Smooth muscle cell (in vitro differentiated cells): ENCODE data around the gene ZNF133. TPM values are rescaled to one million over a fixed set of nuclear protein-coding genes. Genes with fewer than 3 reads are reported as not detected.

Source experiments
- DNase-seq: peaks from one replicate; lab custom pipeline; 2025; ENCODE audit not compliant: unreplicated experiment; lab: John Stamatoyannopoulos, UW
- H2AFZ ChIP-seq: fragments of 200-600 bp; sonication (generic); 2 replicates; pipeline ENCODE4 v1.6.0; 2016; ENCODE audit warnings: antibody characterized with exemption, low read depth, mild to moderate bottlenecking
- H3F3A ChIP-seq: fragments of 200-600 bp; sonication (generic); 2 replicates; pipeline ENCODE4 v1.6.0; 2017; ENCODE audit warnings: antibody characterized with exemption, low read depth
- H3K27ac ChIP-seq: fragments of 200-600 bp; sonication (generic); 2 replicates; pipeline ENCODE4 v1.5.1; 2016; ENCODE audit warnings: low read depth, mild to moderate bottlenecking
- H3K27me3 ChIP-seq: fragments of 200-600 bp; sonication (generic); 2 replicates; pipeline ENCODE4 v1.6.1; 2016; ENCODE audit warnings: low read depth, mild to moderate bottlenecking
- H3K36me3 ChIP-seq: fragments of 200-600 bp; sonication (generic); 2 replicates; pipeline ENCODE4 v1.5.1; 2016; ENCODE audit warnings: low read depth
- H3K4me1 ChIP-seq: fragments of 200-600 bp; sonication (generic); 2 replicates; pipeline ENCODE4 v1.5.1; 2016; ENCODE audit warnings: low read depth
- H3K4me2 ChIP-seq: fragments of 200-600 bp; sonication (generic); 2 replicates; pipeline ENCODE4 v1.6.0; 2016; ENCODE audit warnings: mild to moderate bottlenecking
- H3K4me3 ChIP-seq: fragments of 200-600 bp; sonication (generic); 2 replicates; pipeline ENCODE4 v1.5.1; 2016; ENCODE audit warnings: mild to moderate bottlenecking
- H3K79me2 ChIP-seq: fragments of 200-600 bp; sonication (generic); 2 replicates; pipeline ENCODE4 v1.6.0; 2016; ENCODE audit warnings: low read depth, mild to moderate bottlenecking
- H3K9ac ChIP-seq: fragments of 200-600 bp; sonication (generic); 2 replicates; pipeline ENCODE4 v1.6.0; 2016; ENCODE audit warnings: low read depth
- H3K9me3 ChIP-seq: fragments of 200-600 bp; sonication (generic); replicated peaks from 2 replicates; pipeline ENCODE4 v1.5.1; 2016; ENCODE audit warnings: low read depth
- H4K20me1 ChIP-seq: fragments of 200-600 bp; sonication (generic); 2 replicates; pipeline ENCODE4 v1.6.0; 2016; ENCODE audit warnings: low read depth
- WGBS: methylation state at CpG from one replicate; pipeline ENCODE4 v1.1.7; 2016; ENCODE audit warnings: low lambda C conversion rate; 5-methylcytosine and 5-hydroxymethylcytosine counted together
- polyA plus RNA-seq: library from polyadenylated mRNA; unstranded; fragments of >200 nt; fragmentation: Nextera tagmentation; extraction: Ambion mirVana; gene quantifications from 2 replicates; pipeline ENCODE4 v1.2.1, GENCODE V29; 2016
- small RNA-seq: library from RNA; depleted of rRNA; stranded (forward); fragments of <200 nt; gene quantifications from one replicate; pipeline ENCODE3, GENCODE V24; 2014
- total RNA-seq: library from RNA; depleted of rRNA; stranded (reverse); fragments of >200 nt; gene quantifications from 2 replicates; pipeline ENCODE4 v1.2.3, GENCODE V29; 2014
- TF ChIP-seq, protein P1 (sequence below): fragments of 200-600 bp; sonication (generic); IDR thresholded peaks from 2 replicates; pipeline ENCODE4 v1.5.1; 2017; ENCODE audit warnings: borderline replicate concordance, mild to moderate bottlenecking, antibody characterized with exemption; ENCODE audit not compliant: insufficient read depth, poor library complexity, severe bottlenecking

ZNF133 gene
- total and polyA plus RNA-seq, 2 experiments from 2014 or later = 12.5 to 22.4 TPM

DNA sequence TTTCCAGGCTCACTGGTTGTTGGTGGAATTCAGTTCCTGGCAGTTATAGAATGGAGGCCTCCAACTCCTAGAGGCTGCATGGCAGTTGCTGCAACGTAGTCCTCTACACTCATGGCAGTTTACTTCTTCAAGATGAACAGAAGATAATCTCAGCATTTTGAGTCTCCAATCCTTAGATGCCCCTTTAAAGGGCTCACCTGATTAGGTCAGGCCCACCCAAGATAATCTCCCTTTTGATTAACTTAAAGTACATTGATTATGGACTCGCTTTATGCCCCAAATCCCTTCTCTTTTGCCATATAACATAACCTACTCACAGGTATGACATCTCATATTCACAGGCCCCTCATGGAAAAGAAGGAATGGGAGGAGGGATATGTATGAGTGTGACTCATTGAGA is 76.4 kb downstream of the ZNF133 start:
- H2AFZ ChIP-seq = no peak overlapping the region
- no peaks in the 10 kb centered on the region for H3K27me3 ChIP-seq
- no peaks in the 10 kb centered on the region for H3K79me2 ChIP-seq
- no peak overlapping the region for H3K4me3 ChIP-seq
- 93% methylated on average over 2 of the region's 2 CpGs for WGBS
- H3K9me3 ChIP-seq = no peaks in the 10 kb centered on the region
- no peak for DNase-seq
- TF ChIP-seq, protein P1, sequence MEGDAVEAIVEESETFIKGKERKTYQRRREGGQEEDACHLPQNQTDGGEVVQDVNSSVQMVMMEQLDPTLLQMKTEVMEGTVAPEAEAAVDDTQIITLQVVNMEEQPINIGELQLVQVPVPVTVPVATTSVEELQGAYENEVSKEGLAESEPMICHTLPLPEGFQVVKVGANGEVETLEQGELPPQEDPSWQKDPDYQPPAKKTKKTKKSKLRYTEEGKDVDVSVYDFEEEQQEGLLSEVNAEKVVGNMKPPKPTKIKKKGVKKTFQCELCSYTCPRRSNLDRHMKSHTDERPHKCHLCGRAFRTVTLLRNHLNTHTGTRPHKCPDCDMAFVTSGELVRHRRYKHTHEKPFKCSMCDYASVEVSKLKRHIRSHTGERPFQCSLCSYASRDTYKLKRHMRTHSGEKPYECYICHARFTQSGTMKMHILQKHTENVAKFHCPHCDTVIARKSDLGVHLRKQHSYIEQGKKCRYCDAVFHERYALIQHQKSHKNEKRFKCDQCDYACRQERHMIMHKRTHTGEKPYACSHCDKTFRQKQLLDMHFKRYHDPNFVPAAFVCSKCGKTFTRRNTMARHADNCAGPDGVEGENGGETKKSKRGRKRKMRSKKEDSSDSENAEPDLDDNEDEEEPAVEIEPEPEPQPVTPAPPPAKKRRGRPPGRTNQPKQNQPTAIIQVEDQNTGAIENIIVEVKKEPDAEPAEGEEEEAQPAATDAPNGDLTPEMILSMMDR = no peak
- H3K4me1 ChIP-seq = no peaks in the 10 kb centered on the region
- no peak overlapping the region for H3K27ac ChIP-seq
- no peaks in the 10 kb centered on the region for H3K36me3 ChIP-seq
- no peaks in the 10 kb centered on the region for H3F3A ChIP-seq
- H4K20me1 ChIP-seq = no peaks in the 10 kb centered on the region
- no peak overlapping the region for H3K4me2 ChIP-seq
- H3K9ac ChIP-seq = no peak overlapping the region

Small RNAs within 50 kb of the gene (small RNA-seq; reads per million reads assigned to genes)
- gene RN7SL14P = not detected
- gene RNU2-56P = not detected

Other genes starting within 250 kb of the ZNF133 start
- gene OVOL2, start 230.6 kb upstream of the ZNF133 start, total RNA-seq = 1.1 TPM in 1 of 2 replicates, not detected in the other
- gene OVOL2, start 230.6 kb upstream of the ZNF133 start, polyA plus RNA-seq = not detected in 2 replicates
- 7.1 and 14.7 TPM in 2 replicates for gene KAT14, start 150.7 kb upstream of the ZNF133 start, total RNA-seq
- gene KAT14, start 150.7 kb upstream of the ZNF133 start, polyA plus RNA-seq = 7.0 and 7.9 TPM in 2 replicates
- 5.5 and 9.6 TPM in 2 replicates for gene PET117, start 150.7 kb upstream of the ZNF133 start, total RNA-seq
- gene PET117, start 150.7 kb upstream of the ZNF133 start, polyA plus RNA-seq = 8.6 and 10.1 TPM in 2 replicates
- gene DZANK1, start 178.5 kb downstream of the ZNF133 start, total RNA-seq = 2.7 and 2.9 TPM in 2 replicates
- gene DZANK1, start 178.5 kb downstream of the ZNF133 start, polyA plus RNA-seq = 2.5 and 3.1 TPM in 2 replicates
- gene POLR3F, start 178.9 kb downstream of the ZNF133 start, total RNA-seq = 25.3 and 74.9 TPM in 2 replicates
- gene POLR3F, start 178.9 kb downstream of the ZNF133 start, polyA plus RNA-seq = 7.8 and 8.1 TPM in 2 replicates
- gene RBBP9, start 208.7 kb downstream of the ZNF133 start, total RNA-seq = 26.1 and 29.8 TPM in 2 replicates
- gene RBBP9, start 208.7 kb downstream of the ZNF133 start, polyA plus RNA-seq = 3.0 and 4.2 TPM in 2 replicates
- gene SEC23B, start 219.4 kb downstream of the ZNF133 start, total RNA-seq = 53.9 and 55.8 TPM in 2 replicates
- gene SEC23B, start 219.4 kb downstream of the ZNF133 start, polyA plus RNA-seq = 44.2 and 55.6 TPM in 2 replicates